Measurements from ENCODE around the gene CEP72.

- no peak for TF ChIP-seq POLR2A (IDR thresholded peaks at IDR 0.05)
- TF ChIP-seq CTCF (IDR thresholded peaks at IDR 0.05) = no peak
- no peak for TF ChIP-seq EP300 (IDR thresholded peaks at IDR 0.05)
These were observed 38.2 kb upstream of the CEP72 start for GRCh38 chr5:573976-574375.
